ENCODE results near the gene CAMKMT.
"Not testable (repeated sequence)": the region's sequence is repeated elsewhere in the genome, so short reads cannot be mapped to it uniquely, and the experiment has no call there.

CAMKMT gene

GRCh38 chr2:44450082-44450481 is 88.3 kb downstream of the CAMKMT start:
- DNase-seq = no peak

- no peak for DNase-seq
These were observed 89.1 kb downstream of the CAMKMT start for GRCh38 chr2:44450806-44451205.

- no peak for DNase-seq
These were observed 90.4 kb downstream of the CAMKMT start for GRCh38 chr2:44452069-44452583.

- DNase-seq = no peak
These were observed 91.5 kb downstream of the CAMKMT start for GRCh38 chr2:44453259-44453658.

- no peak for DNase-seq
These were observed 94.1 kb downstream of the CAMKMT start for GRCh38 chr2:44455877-44456276.

- DNase-seq = no peak
These were observed 95.2 kb downstream of the CAMKMT start for GRCh38 chr2:44456946-44457345.

- DNase-seq = no peak
These were observed 98.0 kb downstream of the CAMKMT start for GRCh38 chr2:44459739-44460138.

GRCh38 chr2:44462934-44463849 is 101.4 kb downstream of the CAMKMT start:
- DNase-seq = no peak

- DNase-seq = no peak
These were observed 102.7 kb downstream of the CAMKMT start for GRCh38 chr2:44464437-44464836.

GRCh38 chr2:44470151-44470550 is 108.4 kb downstream of the CAMKMT start:
- no peak for DNase-seq

GRCh38 chr2:44477657-44478414 is 116.1 kb downstream of the CAMKMT start:
- no peak for DNase-seq

- DNase-seq = peak; percentile 91
These were observed 117.6 kb downstream of the CAMKMT start for GRCh38 chr2:44479127-44479887.

- no peak for DNase-seq
These were observed 118.3 kb downstream of the CAMKMT start for GRCh38 chr2:44480068-44480467.

- DNase-seq = no peak
These were observed 125.3 kb downstream of the CAMKMT start for GRCh38 chr2:44487052-44487451.

GRCh38 chr2:44490726-44491125 is 129.0 kb downstream of the CAMKMT start:
- DNase-seq = no peak

- DNase-seq = no peak
These were observed 132.3 kb downstream of the CAMKMT start for GRCh38 chr2:44494006-44494405.

GRCh38 chr2:44495035-44495434 is 133.3 kb downstream of the CAMKMT start:
- DNase-seq = no peak

- no peak for DNase-seq
These were observed 133.8 kb downstream of the CAMKMT start for GRCh38 chr2:44495544-44495943.

GRCh38 chr2:44496130-44496529 is 134.4 kb downstream of the CAMKMT start:
- no peak for DNase-seq

- no peak for DNase-seq
These were observed 136.8 kb downstream of the CAMKMT start for GRCh38 chr2:44498551-44498950.

GRCh38 chr2:44505664-44506063 is 143.9 kb downstream of the CAMKMT start:
- not testable (repeated sequence) for DNase-seq

- DNase-seq = no peak
These were observed 148.5 kb downstream of the CAMKMT start for GRCh38 chr2:44510246-44510645.

GRCh38 chr2:44515416-44515815 is 153.7 kb downstream of the CAMKMT start:
- DNase-seq = no peak

Data from NCI-H1694 treated with DMSO at 0.1 percent for 48 hours (cell line).